Upper lobe of left lung (tissue), 6 donors: Measurements from ENCODE around the gene YLPM1. TPM values are rescaled to one million over a fixed set of nuclear protein-coding genes. Genes with fewer than 3 reads are reported as not detected.

Experiments
- ATAC-seq, 2 donors: fragments of 200-7000 bp; cut with Tn5 transposase; one replicate each; pipeline ENCODE4 v1.9.1; 2022; ENCODE audit warnings: mild to moderate bottlenecking in 2 of 2, moderate library complexity in 2 of 2; ENCODE audit not compliant: low FRiP score in 2 of 2
- DNase-seq, 2 donors: peaks; one replicate each; pipeline ENCODE4 v3.0.0-alpha.2; 2019 to 2020
- H3K27ac ChIP-seq, 4 donors: fragments of 200-600 bp; sonication (generic); one replicate each; pipeline ENCODE4 v1.5.1; 2016 to 2019
- H3K27me3 ChIP-seq, 4 donors: fragments of 200-600 bp; sonication (generic); one replicate each; pipeline ENCODE4 v1.5.1; 2017 to 2019
- H3K36me3 ChIP-seq, 4 donors: fragments of 200-600 bp; sonication (generic); one replicate each; pipeline ENCODE4 v1.5.1; 2016 to 2019
- H3K4me1 ChIP-seq, 4 donors: fragments of 200-600 bp; sonication (generic); one replicate each; pipeline ENCODE4 v1.5.1; 2018 to 2019
- H3K4me3 ChIP-seq, 4 donors: fragments of 200-600 bp; sonication (generic); one replicate each; pipeline ENCODE4 v1.5.1; 2017 to 2019; ENCODE audit warnings: mild to moderate bottlenecking in 2 of 4, moderate library complexity in 1 of 4
- H3K9me3 ChIP-seq, 4 donors: fragments of 200-600 bp; sonication (generic); one replicate each; pipeline ENCODE4 v1.5.1; 2018 to 2019
- EP300 ChIP-seq, 4 donors: sonication (generic); formaldehyde crosslinking; IDR thresholded peaks; one replicate each; pipeline ENCODE4 v1.5.1; 2017; ENCODE audit warnings: antibody characterized with exemption in 4 of 4, control low read depth in 2 of 4
- POLR2A ChIP-seq, 4 donors: fragments of 450-650 bp; IDR thresholded peaks; one replicate each; pipeline ENCODE4 v1.5.1; 2016 to 2017; ENCODE audit warnings: antibody characterized with exemption in 4 of 4, mild to moderate bottlenecking in 2 of 4
- POLR2AphosphoS5 ChIP-seq, 2 donors: sonication (generic); formaldehyde crosslinking; IDR thresholded peaks; one replicate each; pipeline ENCODE4 v1.5.1; 2017; ENCODE audit warnings: antibody characterized with exemption in 2 of 2
- WGBS, 2 donors: methylation state at CpG; one replicate each; pipeline ENCODE4 v1.1.5; 2017 to 2018; 5-methylcytosine and 5-hydroxymethylcytosine counted together
- total RNA-seq, 6 donors: library from RNA; depleted of rRNA in 4 of 6; stranded (reverse); fragments of >200 nt in 4 of 6; gene quantifications; one replicate each; pipeline versions ENCODE4 v1.1.0 to v1.2.1, GENCODE V29; 2016 to 2021
- TF ChIP-seq, protein P1 (sequence below), 6 experiments: fragments of 450-650 bp in 4 of 6; fragments of 200-600 bp in 2 of 6; sonication (generic) in 2 of 6; IDR thresholded peaks; one replicate each; pipeline ENCODE4 v1.5.1; 2016 to 2019; ENCODE audit warnings: antibody characterized with exemption in 6 of 6
- donor health status: DM: no; HTN: no; CAD: no; lungs with moderate emphysema.
- donor health status: DM: no; HTN: yes; CAD: no; lungs with severe emphysema.

YLPM1 gene
- total RNA-seq, 6 donors from 2014 or later, result 38.8 to 85.9 (median 45.6) TPM

DNA sequence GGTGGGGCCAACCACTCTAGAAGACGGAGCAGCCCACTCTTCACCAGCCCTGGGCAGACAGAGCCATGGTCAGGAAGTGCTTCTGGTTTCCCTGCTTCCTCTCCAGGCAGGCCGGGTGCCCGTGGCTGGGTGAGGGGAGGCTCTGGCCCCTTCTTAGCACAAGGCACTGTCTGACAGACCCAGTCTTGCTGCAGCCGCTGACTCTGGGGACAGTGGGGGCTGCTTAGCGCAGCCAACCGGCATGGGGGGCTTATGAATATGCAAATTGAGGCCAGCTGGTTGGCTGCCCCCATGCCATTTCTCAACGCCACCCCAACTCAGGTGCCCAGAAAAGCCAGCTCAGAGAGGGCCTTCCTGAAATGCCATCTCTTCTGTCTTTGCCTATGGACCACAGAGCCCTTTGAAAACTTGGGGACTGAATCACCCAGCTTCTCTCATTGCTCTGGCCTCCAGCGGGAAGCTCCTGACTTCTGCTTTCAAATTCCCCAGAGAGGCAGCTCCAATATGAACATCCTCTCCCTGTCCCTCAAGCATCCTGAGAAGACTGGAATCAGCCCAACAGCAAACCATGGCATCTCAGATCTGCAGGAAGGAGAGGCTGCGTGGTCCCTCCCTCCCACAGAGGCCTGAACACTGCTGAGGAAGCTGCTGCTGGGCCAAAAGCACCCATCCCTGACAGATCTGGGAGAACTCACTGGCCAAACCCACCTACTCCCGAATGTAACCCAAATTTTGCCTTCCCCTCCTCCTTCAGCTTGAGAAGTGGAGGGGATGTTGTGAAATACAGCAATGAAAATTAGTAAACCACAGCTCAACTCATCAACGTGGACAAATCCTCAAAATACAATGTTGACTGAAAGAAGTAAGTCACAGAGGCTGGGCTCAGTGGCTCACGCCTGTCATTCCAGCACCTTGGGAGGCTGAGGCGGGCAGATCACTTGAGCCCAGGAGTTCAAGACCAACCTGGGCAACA, 113.1 kb downstream of the YLPM1 start, which contains the start of gene PROX2:
Gene PROX2, minus strand, starts transcription at position 205 of the 973 bp plus-strand sequence. CDS start 12,311 bp downstream, outside the sequence.
- Histone ChIP-seq H3K27ac (no peak within 1 kb of the TSS), H3K27me3 (no peaks in the 10 kb centered on the region), H3K9me3 (no peaks in the 10 kb centered on the region), H3K4me1 (peaks cover 0 to 11% (median 7%) of the 10 kb centered on the region in 4 donors), H3K36me3 (no peaks in the 10 kb centered on the region), H3K4me3 (no peak within 1 kb of the TSS)
- DNase-seq (peak in 1 of 2 donors; percentile 57), ATAC-seq (peak in 1 of 2 donors; percentile 26)
- TF ChIP-seq POLR2A (IDR thresholded peaks at IDR 0.05) (no peak), POLR2AphosphoS5 (IDR thresholded peaks at IDR 0.05) (no peak), EP300 (IDR thresholded peaks at IDR 0.05) (no peak)
- TF ChIP-seq, protein P1, sequence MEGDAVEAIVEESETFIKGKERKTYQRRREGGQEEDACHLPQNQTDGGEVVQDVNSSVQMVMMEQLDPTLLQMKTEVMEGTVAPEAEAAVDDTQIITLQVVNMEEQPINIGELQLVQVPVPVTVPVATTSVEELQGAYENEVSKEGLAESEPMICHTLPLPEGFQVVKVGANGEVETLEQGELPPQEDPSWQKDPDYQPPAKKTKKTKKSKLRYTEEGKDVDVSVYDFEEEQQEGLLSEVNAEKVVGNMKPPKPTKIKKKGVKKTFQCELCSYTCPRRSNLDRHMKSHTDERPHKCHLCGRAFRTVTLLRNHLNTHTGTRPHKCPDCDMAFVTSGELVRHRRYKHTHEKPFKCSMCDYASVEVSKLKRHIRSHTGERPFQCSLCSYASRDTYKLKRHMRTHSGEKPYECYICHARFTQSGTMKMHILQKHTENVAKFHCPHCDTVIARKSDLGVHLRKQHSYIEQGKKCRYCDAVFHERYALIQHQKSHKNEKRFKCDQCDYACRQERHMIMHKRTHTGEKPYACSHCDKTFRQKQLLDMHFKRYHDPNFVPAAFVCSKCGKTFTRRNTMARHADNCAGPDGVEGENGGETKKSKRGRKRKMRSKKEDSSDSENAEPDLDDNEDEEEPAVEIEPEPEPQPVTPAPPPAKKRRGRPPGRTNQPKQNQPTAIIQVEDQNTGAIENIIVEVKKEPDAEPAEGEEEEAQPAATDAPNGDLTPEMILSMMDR (IDR thresholded peaks at IDR 0.05), result no peak
- 36 to 61% methylated on average over 7 to 13 of the region's 13 CpGs for WGBS, 2 donors

DNA sequence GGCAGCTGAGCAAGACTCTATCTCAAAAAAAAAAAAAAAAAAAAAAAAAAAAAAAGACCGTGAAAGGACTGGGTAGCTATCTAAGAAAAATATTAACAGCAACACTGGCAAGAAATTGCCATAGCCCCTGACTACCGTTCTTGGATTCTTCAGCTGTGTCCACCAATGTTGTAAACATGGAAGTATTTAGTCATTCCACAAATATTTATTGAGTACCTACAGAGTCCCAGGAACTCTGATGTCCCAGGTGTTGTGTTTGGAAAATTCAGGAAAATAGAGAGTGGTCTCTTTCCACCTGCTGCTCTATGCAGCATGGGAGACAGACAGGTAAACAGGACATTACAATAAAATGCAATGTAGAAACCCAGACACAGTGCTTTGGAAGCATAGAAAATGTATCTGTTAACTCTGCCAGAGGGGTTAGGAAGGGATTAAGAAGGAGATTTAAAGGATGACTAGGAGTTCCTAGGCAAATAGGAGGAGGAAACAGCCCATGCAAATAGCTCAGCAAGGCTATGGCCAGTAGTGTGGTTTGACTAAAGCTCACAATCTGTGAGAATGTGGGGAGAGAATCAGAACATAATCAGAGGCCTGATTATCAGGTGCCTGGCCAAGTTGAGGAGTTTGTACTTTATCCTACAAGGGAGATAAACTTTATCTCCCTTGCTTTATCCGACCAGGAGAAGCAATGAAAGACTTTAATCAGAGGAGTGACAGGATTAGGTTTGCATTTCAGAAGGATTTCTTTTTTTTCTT, 116.5 kb downstream of the YLPM1 start:
- no peak overlapping the region for H3K27ac ChIP-seq
- H3K4me1 ChIP-seq, result peaks cover 16 to 33% (median 27%) of the 10 kb centered on the region in 4 donors

DNA sequence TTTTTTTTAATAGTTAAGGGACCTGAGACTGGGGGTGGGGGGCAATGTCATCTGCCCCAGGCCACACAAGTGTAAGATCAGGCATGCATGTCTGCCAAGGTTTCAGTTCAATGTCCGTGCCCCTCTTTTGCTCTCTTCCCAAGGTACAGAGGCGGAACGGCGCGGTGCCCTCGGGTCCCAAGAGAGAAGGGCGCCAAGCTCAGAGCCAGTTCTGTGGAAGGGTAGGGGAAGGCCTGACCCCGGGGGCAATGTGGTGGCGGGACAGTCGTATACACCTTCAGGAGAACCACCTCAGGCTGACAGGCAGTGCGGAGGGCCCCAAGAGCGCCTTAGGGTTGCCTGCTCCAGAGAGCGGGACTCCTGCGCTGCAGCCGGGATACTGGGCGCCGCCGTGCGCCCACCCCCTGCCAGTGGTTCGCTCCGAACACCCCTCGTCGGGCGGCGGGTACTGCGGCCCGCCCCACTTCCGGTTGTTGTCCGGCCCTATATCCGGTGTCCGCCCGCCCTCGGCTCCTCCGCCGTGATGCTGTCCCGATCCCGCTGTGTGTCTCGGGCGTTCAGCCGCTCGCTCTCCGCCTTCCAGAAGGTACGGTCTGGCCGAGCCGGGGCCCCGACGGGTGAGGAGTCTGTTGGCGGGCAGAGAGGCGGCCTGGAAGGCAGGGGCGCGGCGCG, 118.5 kb downstream of the YLPM1 start, which contains the start of gene DLST:
Gene DLST, plus strand, starts transcription at position 486 of the 672 bp plus-strand sequence. Its CDS starts 38 bp downstream, at position 524.
- WGBS, 2 donors, result 0 to 1% methylated on average over 29 to 37 of the region's 53 CpGs
- ATAC-seq (peak; percentile 97 to 98), DNase-seq (peak; percentile 87 to 96)
- peaks cover 29 to 40% (median 35%) of the 10 kb centered on the region in 4 donors for H3K4me1 ChIP-seq
- H3K9me3 ChIP-seq, result no peaks in the 10 kb centered on the region
- no peaks in the 10 kb centered on the region for H3K27me3 ChIP-seq
- peak within 1 kb of the TSS; percentile 95 to 98 (median 96) for H3K27ac ChIP-seq
- H3K36me3 ChIP-seq, result peaks cover 0 to 13% (median 0%) of the 10 kb centered on the region in 4 donors
- TF ChIP-seq EP300 (IDR thresholded peaks at IDR 0.05), result peak in 1 of 4 donors; percentile 41
- TF ChIP-seq POLR2A (IDR thresholded peaks at IDR 0.05), result peak in 3 of 4 donors; percentile 84 to 90 (median 90)
- TF ChIP-seq, protein P1 (IDR thresholded peaks at IDR 0.05), result peak in 4 of 6 experiments; percentile 11 to 42 (median 30)
- TF ChIP-seq POLR2AphosphoS5 (IDR thresholded peaks at IDR 0.05), result peak; percentile 94 to 96
- H3K4me3 ChIP-seq, result peak within 1 kb of the TSS; percentile 39 to 100 (median 91)

More for the DNA sequence above, 116.5 kb downstream of the YLPM1 start:
- ATAC-seq, result no peak
- no peak for DNase-seq
- no peaks in the 10 kb centered on the region for H3K9me3 ChIP-seq
- TF ChIP-seq, protein P1 (IDR thresholded peaks at IDR 0.05), result no peak
- TF ChIP-seq POLR2AphosphoS5 (IDR thresholded peaks at IDR 0.05) (no peak), EP300 (IDR thresholded peaks at IDR 0.05) (no peak), POLR2A (IDR thresholded peaks at IDR 0.05) (no peak)
- 78 to 85% methylated on average over 3 of the region's 3 CpGs for WGBS, 2 donors
- H3K27me3 ChIP-seq, result no peaks in the 10 kb centered on the region
- no peak overlapping the region for H3K4me3 ChIP-seq
- no peaks in the 10 kb centered on the region for H3K36me3 ChIP-seq
